Epidermal melanocyte (primary cell): ENCODE results near the gene RPS6KL1.

ENCODE experiments used
- DNase-seq: peaks from one replicate; pipeline ENCODE4 v3.0.0; 2011; ENCODE audit warnings: low spot score; ENCODE audit not compliant: insufficient read length

Gene RPS6KL1

DNA sequence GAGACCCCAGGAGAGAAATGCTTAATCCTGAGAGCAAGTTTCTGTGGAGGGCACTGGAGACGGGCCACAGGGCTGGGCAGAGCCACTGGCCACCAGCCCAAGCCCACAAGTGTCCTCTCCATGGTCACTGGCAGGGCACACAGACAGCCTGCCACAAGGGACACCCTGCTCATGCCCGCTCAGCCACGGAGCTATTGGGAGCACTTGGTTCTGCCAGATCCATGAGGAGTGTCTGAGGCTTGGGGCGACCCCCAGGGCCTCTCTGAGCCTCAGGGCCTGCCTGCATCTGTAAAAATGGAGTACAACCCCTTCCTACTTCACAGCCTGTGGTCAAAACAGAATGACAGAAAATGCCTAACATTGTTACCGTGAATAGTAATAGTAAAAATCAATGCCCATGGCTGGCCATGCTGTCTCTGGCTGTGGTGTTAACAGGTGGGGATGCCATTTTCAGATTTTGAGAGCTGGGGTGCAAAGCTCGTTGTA, 29.2 kb upstream of the RPS6KL1 start:
- DNase-seq: no peak

DNA sequence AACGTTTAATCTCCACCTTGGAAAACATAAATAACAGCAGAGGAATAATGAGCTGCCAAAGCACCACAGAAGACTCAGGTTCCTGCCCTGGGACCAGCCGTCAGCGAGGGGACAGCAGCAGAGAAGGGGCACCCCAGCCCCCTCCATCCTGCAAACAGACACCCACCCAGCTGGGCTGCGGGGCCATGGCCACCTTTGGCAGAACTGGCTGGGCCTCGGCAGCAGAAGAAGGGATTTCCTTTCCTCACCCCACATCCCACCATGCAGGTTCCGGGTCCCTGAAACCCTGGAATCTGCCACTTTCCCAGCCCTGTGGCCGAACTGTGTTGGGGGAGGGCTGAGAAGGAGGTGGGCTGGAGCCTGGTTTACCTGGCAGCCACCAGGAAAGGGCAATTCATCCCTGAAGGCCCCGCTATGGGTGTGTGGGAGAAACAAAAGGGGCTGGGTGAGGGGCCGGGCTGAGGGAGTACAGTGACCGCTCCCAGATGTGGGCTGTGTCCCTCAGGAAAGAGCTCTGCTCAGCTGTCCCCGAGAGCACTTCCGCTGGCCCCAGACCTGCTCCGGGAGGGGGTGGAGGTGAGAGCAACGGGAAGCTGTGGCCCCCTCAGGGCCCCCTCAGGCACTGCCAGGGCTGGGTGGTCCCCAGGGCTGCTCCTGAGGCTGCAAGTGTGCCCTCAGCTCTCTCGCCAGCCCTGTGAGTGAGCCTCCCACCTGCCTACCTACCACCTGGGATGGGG, 28.6 kb upstream of the RPS6KL1 start:
- no peak for DNase-seq

DNA sequence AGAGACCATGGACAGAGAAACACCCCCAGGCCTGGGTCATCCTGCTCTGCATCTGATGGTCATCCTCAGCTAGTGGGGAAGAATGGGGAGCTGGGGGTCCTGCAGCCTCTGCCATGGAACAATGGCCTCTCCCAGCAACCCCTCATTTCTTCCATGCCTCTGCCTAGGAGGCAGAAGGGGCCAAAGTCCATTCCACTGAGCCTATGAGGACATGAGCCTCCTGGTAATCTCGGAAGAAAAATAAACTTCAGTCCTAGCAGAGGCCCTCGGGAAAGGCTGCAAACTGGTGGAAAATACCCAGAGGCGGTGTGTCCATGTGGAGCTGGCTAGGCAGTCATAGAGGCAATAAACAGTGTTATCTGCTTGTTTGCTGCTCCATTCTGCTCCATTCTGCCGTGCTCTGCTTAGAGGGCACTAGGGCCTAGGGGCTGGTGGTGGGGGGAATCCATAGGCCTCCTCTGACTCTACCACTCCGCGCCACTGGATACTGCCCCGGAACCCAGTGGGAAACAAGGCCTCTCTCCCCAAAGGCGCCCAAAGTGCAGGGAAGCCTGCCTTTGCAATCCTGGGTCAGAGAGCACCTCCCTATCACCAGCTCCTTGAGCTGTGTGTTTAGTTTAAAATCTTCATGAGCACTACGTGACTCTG, 27.9 kb upstream of the RPS6KL1 start:
- no peak for DNase-seq

DNA sequence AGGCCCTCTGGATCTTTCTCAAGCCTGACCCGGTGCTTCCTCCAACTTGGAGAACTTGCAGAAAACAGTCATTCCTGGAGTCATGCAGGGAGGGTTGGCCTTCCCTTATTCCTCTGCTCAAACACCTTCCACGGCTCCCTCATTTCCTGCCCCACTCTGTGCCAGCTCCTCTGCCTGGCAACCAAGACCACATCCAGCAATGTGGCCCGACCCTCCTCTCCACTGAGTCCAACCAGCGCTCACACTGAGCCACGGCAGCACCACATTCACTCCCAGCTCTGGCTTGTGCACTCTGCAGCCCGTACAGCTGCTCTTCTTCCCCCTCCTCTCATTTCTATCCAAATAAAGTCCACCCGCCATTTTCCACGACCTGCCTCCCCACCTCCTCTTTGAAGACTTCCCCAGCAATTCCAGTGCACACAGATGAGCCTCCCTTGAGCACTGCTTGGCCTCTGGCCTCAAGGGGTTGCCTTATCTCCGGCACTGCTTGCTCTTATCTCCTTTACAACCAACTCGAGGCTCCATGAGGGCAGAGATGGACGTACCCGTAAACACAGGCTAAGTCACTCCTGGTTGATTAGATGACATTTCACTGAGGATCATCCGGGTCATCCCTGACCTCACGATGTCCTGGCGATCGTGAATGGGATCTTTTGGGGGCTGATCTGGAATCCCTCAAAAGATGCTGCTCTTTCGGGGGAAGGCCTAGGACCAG, 27.0 kb upstream of the RPS6KL1 start:
- no peak for DNase-seq

DNA sequence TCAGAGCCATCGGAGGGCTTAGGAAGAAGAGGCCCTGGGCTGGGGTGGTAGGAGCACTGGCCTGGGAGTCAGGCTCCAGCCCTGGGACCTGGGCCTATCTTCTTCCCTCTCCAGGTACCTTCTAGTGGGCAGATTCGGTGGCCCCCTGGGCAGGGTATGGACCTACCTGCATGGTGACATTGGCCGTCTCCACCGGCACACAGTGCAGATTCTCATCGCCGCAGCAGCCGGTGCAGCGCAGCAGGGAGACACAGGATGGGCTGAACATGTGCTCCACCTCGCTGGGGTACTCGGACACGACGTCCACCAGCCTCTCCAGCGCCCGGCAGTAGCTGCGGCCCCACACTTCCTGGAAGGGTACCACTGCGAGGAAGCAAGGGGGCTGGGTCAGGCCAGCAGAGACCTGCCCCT, 26.1 kb upstream of the RPS6KL1 start:
- no peak for DNase-seq

DNA sequence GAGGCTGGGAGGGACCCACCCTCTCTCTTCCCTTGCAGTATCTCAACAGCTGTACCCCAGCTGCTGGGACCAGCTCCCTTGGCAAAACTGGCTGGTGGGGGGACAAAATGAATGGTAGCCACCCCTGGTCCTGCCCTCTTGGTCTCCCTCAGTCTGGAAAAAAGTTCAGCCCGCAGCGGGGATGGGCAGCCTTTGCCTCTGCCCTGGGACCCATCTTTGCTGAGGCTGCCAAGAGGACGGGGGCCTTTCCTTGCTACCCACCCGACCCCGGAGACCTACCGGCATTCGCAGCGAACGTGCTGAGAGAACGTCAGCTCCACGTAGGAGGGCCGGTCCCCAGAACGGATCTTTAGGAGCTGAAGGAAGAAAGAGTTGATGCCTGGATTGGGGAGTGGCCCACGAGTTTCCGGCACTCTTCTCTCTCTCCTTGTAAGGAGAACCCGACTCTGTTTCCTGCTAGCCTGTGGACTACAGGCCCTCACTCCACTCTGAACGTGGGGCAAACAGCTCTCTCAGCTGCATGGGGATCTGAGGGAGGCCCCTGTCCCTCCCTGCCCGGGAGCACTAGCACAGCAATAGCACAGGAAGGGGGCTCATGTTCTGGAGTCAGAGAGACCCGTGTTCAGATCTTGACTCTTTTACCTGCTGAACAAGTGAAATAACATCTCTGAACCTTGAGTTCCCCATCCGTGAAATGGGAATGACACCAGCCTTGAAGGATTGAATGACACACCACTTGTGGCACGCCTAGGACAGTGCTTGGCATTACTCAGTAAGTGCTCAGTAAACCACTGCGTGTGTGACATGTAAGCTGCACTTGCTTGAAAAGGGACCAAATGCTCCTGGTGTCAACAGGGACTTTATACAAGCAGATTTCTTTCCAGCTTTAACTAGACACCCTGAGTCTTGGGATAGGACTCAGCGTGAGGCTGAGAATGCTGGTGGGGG, 25.4 kb upstream of the RPS6KL1 start:
- DNase-seq: no peak

DNA sequence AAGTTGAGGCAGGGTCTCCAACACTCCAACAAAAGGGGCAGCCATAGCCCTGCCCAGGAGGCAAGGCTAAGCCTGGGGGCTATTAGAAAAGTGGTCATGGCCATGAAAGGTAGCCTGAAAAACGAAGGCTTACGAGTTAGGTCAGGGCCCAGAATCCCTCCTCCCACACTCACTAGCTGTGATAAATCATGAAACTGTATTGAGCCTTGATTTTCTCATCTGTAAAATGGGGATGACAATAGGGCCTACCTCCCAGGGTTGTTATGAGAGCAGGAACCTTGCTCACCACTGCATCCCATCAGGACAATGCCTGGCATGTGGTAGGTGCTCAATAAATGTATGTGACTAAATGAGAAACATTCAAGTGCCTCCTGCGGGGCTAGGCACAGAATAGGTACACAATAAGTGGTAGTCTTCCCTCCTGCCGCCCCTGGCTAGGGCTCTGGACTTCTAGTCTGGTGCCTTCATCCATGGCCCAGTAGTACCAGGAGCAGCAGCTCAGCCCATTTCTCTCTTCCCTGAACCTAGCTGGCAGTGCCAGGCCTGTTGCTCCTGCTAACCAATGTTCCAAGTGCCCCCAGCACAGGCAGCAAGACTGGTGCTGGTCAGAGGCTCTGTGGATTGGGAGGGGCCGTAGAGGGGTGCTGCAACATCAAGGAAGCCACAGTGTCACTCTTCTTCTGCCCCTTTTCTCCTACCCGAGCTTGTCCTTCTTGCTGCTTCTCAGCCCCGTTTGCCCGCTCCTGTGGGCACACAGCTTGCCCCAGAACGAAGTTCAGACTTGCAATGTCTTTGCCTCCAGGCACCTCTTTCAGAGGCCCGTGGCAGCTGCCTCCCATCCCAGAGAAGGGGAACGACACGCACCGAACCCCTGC, 24.5 kb upstream of the RPS6KL1 start:
- no peak for DNase-seq

DNA sequence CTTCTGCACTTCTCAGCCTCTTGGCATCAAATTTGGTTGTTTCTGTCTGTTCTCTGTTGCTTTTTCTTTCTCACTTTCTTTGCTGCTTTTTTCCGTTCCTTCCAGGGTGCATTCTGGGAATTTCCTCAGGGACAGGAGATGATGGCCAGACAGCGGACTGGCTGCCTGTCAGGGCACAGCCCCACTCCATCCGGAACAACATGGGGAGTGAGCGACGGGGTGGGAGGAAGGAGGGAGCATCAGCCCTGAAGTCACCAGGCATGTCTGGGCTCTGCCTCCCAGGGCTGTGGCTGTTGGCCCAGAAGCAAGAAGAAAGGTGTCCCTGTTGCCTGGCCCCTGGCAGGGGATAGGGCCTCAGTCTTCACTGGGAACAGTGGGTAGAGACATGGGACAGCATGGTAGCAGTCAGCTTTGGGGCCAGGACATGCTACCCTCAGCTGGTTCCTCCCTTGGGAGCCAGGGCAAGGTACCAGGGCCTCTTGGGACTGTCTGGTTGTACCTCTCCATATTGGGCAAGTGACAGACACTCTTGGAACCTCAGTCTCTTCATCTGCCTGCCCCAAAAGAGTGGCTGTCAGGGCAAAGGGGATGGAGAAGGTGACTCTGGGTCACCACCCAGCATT, 23.7 kb upstream of the RPS6KL1 start:
- DNase-seq: no peak

DNA sequence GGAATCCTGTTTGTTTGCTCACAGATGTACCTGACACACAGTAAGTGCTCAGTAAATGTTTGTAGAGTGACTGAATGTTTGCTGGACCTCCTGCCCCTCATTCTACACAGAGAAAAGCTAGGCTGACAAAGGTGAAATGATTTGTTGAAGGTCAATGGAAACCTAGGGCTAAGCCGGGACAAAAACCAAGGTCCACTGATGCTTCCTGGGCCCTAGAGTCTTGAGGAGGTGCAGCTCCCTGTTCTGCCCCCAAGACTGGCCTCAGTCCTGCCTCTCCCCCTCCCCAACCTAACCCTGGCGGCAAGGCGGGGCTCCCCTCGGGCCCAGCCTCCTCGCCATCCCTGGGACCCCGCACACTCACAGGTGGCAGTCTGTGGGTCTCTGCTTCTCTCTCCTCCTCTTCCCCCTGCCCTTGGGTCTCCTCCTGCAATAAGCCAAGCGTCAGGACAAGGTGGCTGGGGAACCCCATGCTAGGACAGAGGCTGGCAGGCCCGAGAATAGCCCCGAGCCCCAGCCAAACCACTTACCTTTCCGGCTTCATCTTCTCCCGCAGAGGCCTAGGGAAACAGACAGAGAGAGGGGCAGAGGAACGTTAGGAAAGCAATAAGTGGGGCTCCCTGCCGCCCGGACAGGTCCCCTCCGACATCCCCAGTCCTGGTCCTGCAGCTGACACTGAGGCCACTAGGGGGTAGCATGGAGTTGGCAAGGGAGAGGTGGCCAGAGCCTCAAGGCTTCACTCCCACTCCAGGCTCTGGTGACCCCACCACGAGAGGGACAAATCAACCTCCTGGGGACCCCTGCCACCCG, 23.0 kb upstream of the RPS6KL1 start:
- DNase-seq: peak; percentile 88

DNA sequence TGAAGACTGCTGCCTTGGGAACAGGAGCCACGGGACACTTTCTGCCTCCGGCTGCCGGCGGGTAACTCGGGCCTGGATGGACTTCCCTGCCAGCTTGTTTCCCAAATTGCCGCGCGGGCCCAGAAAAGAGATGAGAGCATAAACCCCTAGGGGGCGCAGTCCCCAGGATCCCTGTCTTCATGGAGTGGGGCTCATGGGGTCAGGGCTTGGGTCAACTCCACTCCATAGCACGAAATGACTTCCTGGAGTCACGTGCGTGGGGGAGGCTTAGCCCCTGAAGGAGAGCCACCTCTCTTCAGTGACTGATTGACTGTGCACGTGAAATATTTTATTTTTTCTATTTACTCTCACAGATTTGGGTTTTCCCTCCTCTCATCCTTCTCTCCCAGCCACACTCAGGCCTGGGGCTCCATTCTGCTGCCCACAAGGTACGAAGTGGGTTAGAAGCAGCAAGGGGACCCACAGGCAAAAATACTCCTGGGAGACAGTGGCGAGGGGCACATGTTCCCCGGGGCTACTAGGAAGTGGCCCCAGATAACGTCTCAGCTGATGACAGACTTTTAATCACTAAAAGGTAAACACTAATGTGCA, 22.3 kb upstream of the RPS6KL1 start:
- no peak for DNase-seq

DNA sequence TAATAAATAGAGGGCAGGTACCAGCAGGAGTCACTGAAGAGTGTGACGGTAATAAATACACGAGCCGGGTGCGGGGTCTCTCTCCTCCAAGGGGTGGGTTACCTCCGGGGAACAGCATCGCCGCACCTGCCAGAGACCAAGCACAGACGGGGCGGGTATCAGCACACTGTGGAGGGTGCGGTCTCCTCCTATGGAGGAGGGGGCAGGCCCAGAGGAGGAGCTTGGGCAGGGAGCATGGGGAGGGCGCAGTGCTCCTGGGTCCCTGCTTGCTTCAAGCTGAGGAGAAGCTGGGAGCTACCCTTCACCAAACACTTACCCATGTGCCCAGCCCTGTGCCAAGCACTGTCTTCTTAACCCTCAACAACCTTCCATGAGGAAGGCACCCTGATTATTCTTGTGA, 19.5 kb upstream of the RPS6KL1 start:
- DNase-seq: no peak

DNA sequence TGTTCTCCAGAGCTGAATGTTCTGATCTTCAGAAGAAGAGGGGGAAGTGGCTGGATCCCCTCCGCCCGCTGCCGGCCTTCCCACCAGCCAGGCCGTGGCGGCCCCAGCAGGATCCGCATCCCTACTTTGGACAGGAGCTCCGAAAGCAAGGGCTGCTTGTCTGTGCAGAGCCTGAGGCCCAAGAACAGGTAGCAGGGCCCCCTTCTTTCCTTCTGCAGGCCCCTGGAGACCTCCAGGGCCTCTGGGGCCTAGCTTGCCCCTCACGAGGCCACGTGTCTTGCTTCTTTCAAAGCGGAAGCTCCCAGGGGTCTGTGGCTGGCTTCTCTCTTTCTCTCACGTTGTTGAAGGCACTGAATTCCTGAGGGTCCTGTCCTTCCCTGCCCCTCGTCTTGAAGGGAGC, 19.1 kb upstream of the RPS6KL1 start:
- DNase-seq: no peak

DNA sequence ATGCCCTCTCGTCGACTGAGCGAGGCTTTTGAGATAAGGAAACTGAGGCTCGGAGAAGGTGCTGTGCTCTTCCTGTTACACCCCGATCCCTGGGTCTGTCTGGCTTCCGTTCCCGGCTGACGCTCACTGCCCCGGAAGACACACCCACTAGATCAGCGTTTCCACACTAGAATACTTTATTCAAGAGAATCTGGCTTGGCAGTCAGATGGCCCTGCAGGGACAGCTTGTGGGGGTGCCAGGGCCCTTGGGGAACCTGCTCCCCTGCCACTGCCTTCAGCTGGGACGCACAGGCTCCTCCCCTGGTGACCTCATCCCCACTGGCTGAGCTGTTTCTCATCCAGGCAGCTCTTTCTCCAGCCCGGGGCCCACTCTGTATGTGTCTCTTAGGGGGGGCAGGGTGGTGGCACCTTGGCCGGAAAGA, 18.6 kb upstream of the RPS6KL1 start:
- no peak for DNase-seq

DNA sequence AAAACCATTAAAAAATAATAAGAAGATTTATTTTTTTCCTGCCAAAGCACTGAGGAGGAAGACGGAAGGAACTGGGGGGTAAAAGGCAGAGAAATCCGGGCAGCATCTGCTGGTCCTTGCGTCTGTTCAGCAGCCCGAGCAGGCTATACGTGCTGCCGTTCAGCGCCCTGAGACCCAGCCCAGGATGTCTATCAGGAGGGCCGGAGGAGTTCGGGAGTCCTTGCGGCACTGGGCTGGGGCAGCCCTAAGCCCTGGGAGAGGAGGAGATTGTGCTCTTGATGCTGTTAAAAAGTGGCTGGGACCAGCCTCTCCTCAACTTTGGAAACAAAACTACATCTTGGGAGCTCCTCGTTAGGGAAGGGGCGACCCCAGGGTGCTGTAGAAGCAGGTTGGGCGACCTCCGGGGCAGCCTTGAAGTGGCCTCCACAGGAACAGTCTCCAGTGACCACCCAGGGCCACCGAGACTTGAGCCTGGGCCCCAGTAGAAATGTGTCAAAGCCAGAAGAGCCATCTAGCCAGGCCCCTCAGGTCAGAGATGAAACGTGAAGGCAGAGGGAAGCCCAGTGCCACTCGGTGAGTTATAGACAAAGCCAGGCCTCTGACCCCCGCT, 18.0 kb upstream of the RPS6KL1 start:
- DNase-seq: no peak

DNA sequence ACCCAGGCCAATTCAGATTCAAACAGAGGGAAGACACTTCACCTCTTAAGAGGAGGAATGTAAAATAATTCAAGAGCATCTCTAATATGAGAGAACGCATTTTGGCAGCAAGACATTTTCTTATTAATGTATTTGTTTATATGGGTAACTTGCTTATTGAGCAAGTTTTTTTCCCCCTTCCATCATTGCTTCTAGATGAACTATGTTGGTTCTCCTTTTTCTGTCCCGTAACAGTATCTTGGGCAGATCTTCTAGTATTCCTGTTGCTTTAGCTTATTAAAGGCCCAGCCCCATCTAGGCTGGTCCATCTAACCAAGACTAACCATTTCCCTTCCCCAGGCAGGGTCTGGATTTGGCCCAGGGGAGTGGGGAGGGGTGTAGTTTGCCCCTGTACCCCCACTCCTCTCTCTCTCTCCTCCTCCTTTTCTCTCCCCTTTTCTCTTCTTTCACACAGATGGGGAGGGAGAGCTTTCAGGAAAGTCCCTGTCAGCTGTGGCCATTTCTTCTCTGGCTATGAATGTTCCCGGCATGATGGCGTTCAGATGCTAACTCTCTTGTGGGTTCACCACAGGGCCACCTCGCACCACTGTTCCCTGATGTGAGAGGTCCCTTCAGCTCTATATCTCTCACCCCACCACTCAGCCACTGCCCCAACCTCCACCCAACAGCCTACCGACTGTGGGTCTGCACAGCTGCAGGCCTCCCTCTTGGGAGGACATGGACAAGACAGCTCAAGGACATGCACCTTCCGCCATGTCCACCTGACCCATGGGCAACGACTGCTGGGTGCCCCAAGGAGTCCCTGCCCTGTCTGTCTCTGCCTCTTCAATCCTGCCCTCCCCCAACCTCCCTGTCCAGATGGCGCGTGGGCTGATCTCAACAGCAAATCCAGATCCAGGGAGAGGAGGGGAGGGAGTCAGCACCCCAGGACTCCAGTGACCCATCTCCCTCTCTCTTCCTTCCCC, 15.8 kb upstream of the RPS6KL1 start:
- no peak for DNase-seq

DNA sequence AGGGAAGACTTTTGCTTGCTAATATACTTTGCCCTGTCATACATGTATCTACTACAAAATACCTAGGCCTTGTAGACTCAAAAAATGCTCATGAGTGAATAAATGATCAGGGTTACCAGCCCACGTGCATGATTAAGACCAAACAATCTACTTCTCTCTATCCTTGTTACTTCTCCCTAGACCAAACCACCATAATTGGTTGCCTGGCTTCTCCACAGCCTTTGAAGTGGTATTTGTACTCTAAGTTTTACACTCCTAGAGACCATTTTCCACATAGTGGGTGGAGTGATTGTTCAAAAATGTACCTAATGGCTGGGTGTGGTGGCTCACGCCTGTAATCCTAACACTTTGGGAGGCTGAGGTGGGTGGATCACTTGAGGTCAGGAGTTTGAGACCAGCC, 14.1 kb upstream of the RPS6KL1 start:
- no peak for DNase-seq

DNA sequence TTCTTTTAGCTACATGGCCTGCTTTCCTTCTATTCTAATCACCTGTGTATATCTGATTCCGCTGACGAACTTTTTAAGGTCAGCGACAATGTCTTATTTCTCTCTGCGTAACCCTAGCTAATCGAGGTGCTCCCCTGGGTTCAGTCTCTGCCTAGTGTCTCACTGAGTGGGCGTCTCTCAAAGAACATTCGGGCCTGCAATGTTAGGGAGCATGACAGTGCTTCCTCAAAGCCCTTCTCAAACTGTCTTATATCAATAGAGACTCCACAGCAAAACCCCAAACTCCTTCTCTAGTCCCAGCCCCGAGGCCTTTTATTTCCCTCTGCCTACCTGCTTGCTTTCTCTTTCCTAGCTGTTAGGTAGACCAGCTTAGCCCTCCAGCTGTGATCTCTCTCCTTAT, 13.7 kb upstream of the RPS6KL1 start:
- DNase-seq: no peak
